Suprapubic skin (tissue), 4 donors: ENCODE data around the gene IMMP2L. TPM values are rescaled to one million over a fixed set of nuclear protein-coding genes. Genes with fewer than 3 reads are reported as not detected.

Experiments
- DNase-seq, 2 donors: peaks; one replicate each; pipeline ENCODE4 v3.0.0-alpha.2; 2019; ENCODE audit warnings: low spot score in 2 of 2
- H3K27ac ChIP-seq: fragments of 200-600 bp; sonication (generic); one replicate; pipeline ENCODE4 v1.5.1; 2019
- H3K27me3 ChIP-seq: fragments of 200-600 bp; sonication (generic); one replicate; pipeline ENCODE4 v1.5.1; 2019
- H3K36me3 ChIP-seq: fragments of 200-600 bp; sonication (generic); one replicate; pipeline ENCODE4 v1.5.1; 2019
- H3K4me1 ChIP-seq: fragments of 200-600 bp; sonication (generic); one replicate; pipeline ENCODE4 v1.5.1; 2019
- H3K4me3 ChIP-seq: fragments of 200-600 bp; sonication (generic); one replicate; pipeline ENCODE4 v1.5.1; 2019; ENCODE audit warnings: mild to moderate bottlenecking
- H3K9me3 ChIP-seq: fragments of 200-600 bp; sonication (generic); one replicate; pipeline ENCODE4 v1.5.1; 2019
- CTCF ChIP-seq, 2 donors: fragments of 200-600 bp in 1 of 2; fragments of 450-650 bp in 1 of 2; sonication (generic) in 1 of 2; IDR thresholded peaks; one replicate each; pipeline ENCODE4 v1.5.1; 2016 to 2019; ENCODE audit warnings: antibody characterized with exemption in 2 of 2, mild to moderate bottlenecking in 1 of 2, moderate library complexity in 1 of 2
- EP300 ChIP-seq: sonication (generic); formaldehyde crosslinking; IDR thresholded peaks from one replicate; pipeline ENCODE4 v1.6.1; 2017; ENCODE audit warnings: antibody characterized with exemption
- POLR2A ChIP-seq, 2 donors: fragments of 450-650 bp; IDR thresholded peaks; one replicate each; pipeline ENCODE4 v1.6.1; 2017; ENCODE audit warnings: antibody characterized with exemption in 2 of 2, mild to moderate bottlenecking in 2 of 2, moderate library complexity in 2 of 2
- POLR2AphosphoS5 ChIP-seq, 3 donors: sonication (generic); formaldehyde crosslinking; IDR thresholded peaks; one replicate each; pipeline ENCODE4 v1.6.1; 2017; ENCODE audit warnings: antibody characterized with exemption in 3 of 3
- WGBS: methylation state at CpG from one replicate; pipeline ENCODE4 v1.1.5; 2018; 5-methylcytosine and 5-hydroxymethylcytosine counted together
- total RNA-seq, 4 donors: library from RNA; depleted of rRNA; stranded (reverse); fragments of >200 nt; gene quantifications; one replicate each; pipeline ENCODE4 v1.1.0, GENCODE V29; 2016

IMMP2L gene
- total RNA-seq, 4 donors from 2014 or later, result 10.6 to 20.6 (median 14.6) TPM

GRCh38 chr7:111532625-111533024, 29.7 kb downstream of the IMMP2L start:
- H3K27me3 ChIP-seq, result no peaks in the 10 kb centered on the region
- no peak overlapping the region for H3K4me3 ChIP-seq
- no peaks in the 10 kb centered on the region for H3K9me3 ChIP-seq
- peaks cover 7% of the 10 kb centered on the region for H3K4me1 ChIP-seq
- no peak overlapping the region for H3K27ac ChIP-seq
- no peaks in the 10 kb centered on the region for H3K36me3 ChIP-seq
- DNase-seq, result no peak
- TF ChIP-seq POLR2AphosphoS5 (IDR thresholded peaks at IDR 0.05) (no peak), POLR2A (IDR thresholded peaks at IDR 0.05) (no peak), EP300 (no peak), CTCF (IDR thresholded peaks at IDR 0.05) (no peak)

GRCh38 chr7:111531993-111532392, 30.3 kb downstream of the IMMP2L start:
- TF ChIP-seq CTCF (IDR thresholded peaks at IDR 0.05) (no peak), POLR2A (IDR thresholded peaks at IDR 0.05) (no peak), EP300 (no peak), POLR2AphosphoS5 (IDR thresholded peaks at IDR 0.05) (no peak)
- 90% methylated on average over 3 of the region's 3 CpGs for WGBS
- no peak for DNase-seq
- peaks cover 7% of the 10 kb centered on the region for H3K4me1 ChIP-seq
- H3K36me3 ChIP-seq, result no peaks in the 10 kb centered on the region
- H3K27me3 ChIP-seq, result no peaks in the 10 kb centered on the region
- H3K9me3 ChIP-seq, result no peaks in the 10 kb centered on the region
- no peak overlapping the region for H3K27ac ChIP-seq
- no peak overlapping the region for H3K4me3 ChIP-seq

GRCh38 chr7:111530356-111530668, 32.0 kb downstream of the IMMP2L start:
- H3K27ac ChIP-seq, result no peak overlapping the region

GRCh38 chr7:111529507-111530355, 32.6 kb downstream of the IMMP2L start:
- no peaks in the 10 kb centered on the region for H3K27me3 ChIP-seq
- no peak for TF ChIP-seq CTCF (IDR thresholded peaks at IDR 0.05)
- no peak for TF ChIP-seq POLR2A (IDR thresholded peaks at IDR 0.05)
- TF ChIP-seq EP300, result no peak
- no peak for TF ChIP-seq POLR2AphosphoS5 (IDR thresholded peaks at IDR 0.05)
- peaks cover 7% of the 10 kb centered on the region for H3K4me1 ChIP-seq
- H3K9me3 ChIP-seq, result no peaks in the 10 kb centered on the region
- H3K36me3 ChIP-seq, result no peaks in the 10 kb centered on the region
- H3K4me3 ChIP-seq, result no peak overlapping the region
- DNase-seq, result no peak
- H3K27ac ChIP-seq, result no peak overlapping the region
- 100% methylated on average over 1 of the region's 1 CpG for WGBS

More at GRCh38 chr7:111530356-111530668, 32.0 kb downstream of the IMMP2L start:
- H3K4me3 ChIP-seq, result no peak overlapping the region
- no peaks in the 10 kb centered on the region for H3K27me3 ChIP-seq
- TF ChIP-seq POLR2A (IDR thresholded peaks at IDR 0.05) (no peak), EP300 (no peak), POLR2AphosphoS5 (IDR thresholded peaks at IDR 0.05) (no peak), CTCF (IDR thresholded peaks at IDR 0.05) (no peak)
- peaks cover 7% of the 10 kb centered on the region for H3K4me1 ChIP-seq
- no peaks in the 10 kb centered on the region for H3K36me3 ChIP-seq
- DNase-seq, result no peak
- no peaks in the 10 kb centered on the region for H3K9me3 ChIP-seq

- DNase-seq, result no peak
- Histone ChIP-seq H3K36me3 (no peaks in the 10 kb centered on the region), H3K27ac (no peak overlapping the region), H3K4me3 (no peak overlapping the region), H3K4me1 (peaks cover 7% of the 10 kb centered on the region), H3K27me3 (no peaks in the 10 kb centered on the region), H3K9me3 (no peaks in the 10 kb centered on the region)
- WGBS, result 81% methylated on average over 1 of the region's 1 CpG
- TF ChIP-seq POLR2AphosphoS5 (IDR thresholded peaks at IDR 0.05) (no peak), EP300 (no peak), POLR2A (IDR thresholded peaks at IDR 0.05) (no peak), CTCF (IDR thresholded peaks at IDR 0.05) (no peak)
These were observed 34.0 kb downstream of the IMMP2L start for GRCh38 chr7:111528331-111528730.
